GM12878 (cell line): ENCODE measurements around the gene MED25. TPM values are rescaled to one million over a fixed set of nuclear protein-coding genes. Genes with fewer than 3 reads are reported as not detected.

ENCODE experiments used
- ATAC-seq: fragments of 200-7000 bp; cut with Tn5 transposase; 3 replicates; pipeline ENCODE4 v1.9.1; 2020; ENCODE audit warnings: mild to moderate bottlenecking, moderate library complexity
- BruUV-seq: library from RNA; stranded (reverse); fragments of 400-500 nt; replicated peaks from 2 replicates; lab custom pipeline; 2021; lab: Mats Ljungman, UMichigan
- CTCF ChIA-PET: fragments of 300-600 bp; sonication (Branson Sonifier 250); formaldehyde crosslinking; extraction: SDS; loops from one replicate; lab custom pipeline; 2021; ENCODE audit warnings: inconsistent platforms; lab: Yijun Ruan, JAX
- POLR2A ChIA-PET: fragments of 350-600 bp; formaldehyde crosslinking; extraction: SDS; loops from one replicate; lab custom pipeline; 2021; ENCODE audit warnings: inconsistent platforms; lab: Charles Lee
- RAD21 ChIA-PET: fragments of 300-600 bp; sonication (Branson Sonifier 250); formaldehyde crosslinking; loops from one replicate; lab custom pipeline; 2023; ENCODE audit warnings: antibody characterized with exemption; ENCODE audit not compliant: unreplicated experiment; lab: Charles Lee
- SMC1A ChIA-PET: fragments of 300-600 bp; sonication (Branson Sonifier 250); formaldehyde crosslinking; loops from one replicate; lab custom pipeline; 2023; ENCODE audit not compliant: unreplicated experiment, uncharacterized antibody; lab: Charles Lee
- DNase-seq: peaks from one replicate; pipeline ENCODE4 v3.0.0-alpha.2; 2011; ENCODE audit warnings: low read depth, low spot score
- FAIRE-seq: peaks from 3 replicates; lab custom pipeline; 2011; peaks lifted over from hg19 to GRCh38; lab: Jason Lieb, UNC
- H2AFZ ChIP-seq: 2 replicates; pipeline ENCODE4 v1.6.0; 2011; ENCODE audit warnings: low read depth, low read length, control low read depth; ENCODE audit not compliant: control insufficient read depth
- H3K27ac ChIP-seq: 2 replicates; pipeline ENCODE4 v1.5.1; 2011; ENCODE audit warnings: control low read depth; ENCODE audit not compliant: control insufficient read depth, insufficient read depth
- H3K27me3 ChIP-seq, 2 experiments: replicated peaks in 1 of 2; 2 replicates each; pipeline versions ENCODE4 v1.6.0 to v1.6.1; 2011; ENCODE audit warnings: low read length in 1 of 2; ENCODE audit not compliant: control insufficient read depth in 2 of 2, insufficient read depth in 2 of 2
- H3K36me3 ChIP-seq, 2 experiments: 2 replicates each; pipeline ENCODE4 v1.5.1; 2011; ENCODE audit warnings: low read length in 1 of 2; ENCODE audit not compliant: control insufficient read depth in 2 of 2, insufficient read depth in 2 of 2
- H3K4me1 ChIP-seq: 2 replicates; pipeline ENCODE4 v1.6.1; 2011; ENCODE audit warnings: mild to moderate bottlenecking, low read length, moderate library complexity, mixed read lengths; ENCODE audit not compliant: control insufficient read depth, insufficient read depth
- H3K4me2 ChIP-seq: 2 replicates; pipeline ENCODE4 v1.6.0; 2011; ENCODE audit warnings: control low read depth; ENCODE audit not compliant: control insufficient read depth, insufficient read depth
- H3K4me3 ChIP-seq: fragments of 200-600 bp; sonication (generic); 2 replicates; pipeline ENCODE4 v1.5.1; 2016
- H3K79me2 ChIP-seq: 2 replicates; pipeline ENCODE4 v1.6.0; 2011; ENCODE audit warnings: low read length; ENCODE audit not compliant: control insufficient read depth, insufficient read depth
- H3K9ac ChIP-seq: 2 replicates; pipeline ENCODE4 v1.8.0; 2011; ENCODE audit warnings: low read length, control low read depth, mixed read lengths; ENCODE audit not compliant: control insufficient read depth, insufficient read depth
- H3K9me3 ChIP-seq: replicated peaks from 3 replicates; pipeline ENCODE4 v1.5.1; 2011; ENCODE audit warnings: mild to moderate bottlenecking, low read length; ENCODE audit not compliant: control insufficient read depth, insufficient read depth
- H4K20me1 ChIP-seq: 2 replicates; pipeline ENCODE4 v1.6.0; 2011; ENCODE audit not compliant: control insufficient read depth, insufficient read depth
- EED ChIP-seq: sonication (generic); IDR thresholded peaks from 2 replicates; pipeline ENCODE4 v1.6.1; 2016; ENCODE audit warnings: antibody characterized with exemption, low read depth
- HDAC6 ChIP-seq: fragments of 200-600 bp; sonication (generic); IDR thresholded peaks from one replicate; pipeline ENCODE4 v1.8.0; 2017; ENCODE audit warnings: antibody characterized with exemption; ENCODE audit not compliant: unreplicated experiment
- MYC ChIP-seq: IDR thresholded peaks from 2 replicates; pipeline ENCODE4 v1.6.1; 2011; ENCODE audit warnings: mild to moderate bottlenecking, low read length, moderate library complexity, inconsistent platforms; ENCODE audit not compliant: insufficient read depth, insufficient replicate concordance, insufficient read length, severe bottlenecking
- NFYB ChIP-seq: IDR thresholded peaks from 2 replicates; pipeline ENCODE4 v1.6.1; 2011; ENCODE audit warnings: low read depth, mild to moderate bottlenecking, low read length, improper control_type of control experiment, moderate library complexity; ENCODE audit not compliant: insufficient read depth
- PML ChIP-seq: IDR thresholded peaks from 2 replicates; pipeline ENCODE4 v1.6.1; 2012; ENCODE audit warnings: low read length, inconsistent platforms
- RBBP5 ChIP-seq: fragments of 200-600 bp; sonication (generic); conservative IDR thresholded peaks from 2 replicates; pipeline ENCODE4 v1.6.1; 2016
- SREBF1 ChIP-seq: IDR thresholded peaks from 2 replicates; pipeline ENCODE4 v1.6.1; 2012; ENCODE audit warnings: mild to moderate bottlenecking, low read length
- ZNF384 ChIP-seq: IDR thresholded peaks from 2 replicates; pipeline ENCODE4 v1.6.1; 2012; ENCODE audit warnings: low read depth, mild to moderate bottlenecking, low read length, improper control_type of control experiment, borderline replicate concordance
- WGBS: methylation state at CpG from one replicate; pipeline ENCODE4 v1.1.6; 2016; ENCODE audit warnings: low lambda C conversion rate; ENCODE audit not compliant: insufficient replicate concordance, insufficient coverage; ENCODE audit errors: missing lambda C conversion rate; 5-methylcytosine and 5-hydroxymethylcytosine counted together
- in situ Hi-C: fragments of 300-500 bp; cut with MboI; formaldehyde crosslinking; loops from 9 replicates; pipeline ENCODE4 v1.14.3; 2018; ENCODE audit warnings: mixed read lengths
- intact Hi-C: fragments of 100-400 bp; cut with micrococcal nuclease; formaldehyde crosslinking; loops from one replicate; pipeline ENCODE4 v1.14.2; 2022; ENCODE audit not compliant: unreplicated experiment
- polyA plus RNA-seq, 11 experiments: library from polyadenylated mRNA; depleted of rRNA in 4 of 11; unstranded in 6 of 11; stranded (reverse) in 5 of 11; fragments of >200 nt; fragmentation: Nextera tagmentation in 4 of 11; fragmentation: Illumina TruSeq in 1 of 11; extraction: Ambion mirVana in 4 of 11; extraction: Trizol in 1 of 11; gene quantifications; 1 replicate in 1 of 11; 2 replicates in 10 of 11; pipeline versions ENCODE4 v1.2.1 to v1.2.3, GENCODE V29; 2011 to 2016; ENCODE audit warnings: inconsistent platforms in 2 of 11, missing spikeins in 2 of 11, low read depth in 1 of 11
- total RNA-seq, 4 experiments: library from RNA; depleted of rRNA in 3 of 4; stranded (reverse); fragments of >200 nt in 3 of 4; fragmentation: Illumina TruSeq in 1 of 4; extraction: Trizol in 1 of 4; gene quantifications; 2 replicates each; pipeline versions ENCODE4 v1.2.1 to v1.2.3, GENCODE V29; 2013 to 2021
- TF ChIP-seq, protein P1 (sequence below): IDR thresholded peaks from 2 replicates; pipeline ENCODE4 v1.6.1; 2011; ENCODE audit warnings: borderline replicate concordance, low read depth, mild to moderate bottlenecking, moderate library complexity, mixed read lengths, low read length; ENCODE audit not compliant: insufficient read depth; ENCODE audit errors: extremely low read length
- TF ChIP-seq, protein P2 (sequence below): fragments of 450-650 bp; IDR thresholded peaks from 2 replicates; pipeline ENCODE4 v1.6.1; 2018; ENCODE audit warnings: mild to moderate bottlenecking, low read depth, moderate library complexity; ENCODE audit not compliant: partially characterized antibody
- TF ChIP-seq, protein P3 (sequence below): fragments of 450-650 bp; IDR thresholded peaks from 2 replicates; pipeline ENCODE4 v1.6.1; 2017; ENCODE audit warnings: mild to moderate bottlenecking, moderate library complexity
- TF ChIP-seq, protein P4 (sequence below): IDR thresholded peaks from 2 replicates; pipeline ENCODE4 v1.6.1; 2011; ENCODE audit warnings: mild to moderate bottlenecking, low read depth, low read length, moderate library complexity; ENCODE audit not compliant: insufficient replicate concordance

MED25 gene
- total and polyA plus RNA-seq, 10 of the 15 experiments (the other 5 are each of a cell fraction or from before 2014, with no cell fraction given) = 3.5 to 53.9 (median 17.1) TPM

DNA sequence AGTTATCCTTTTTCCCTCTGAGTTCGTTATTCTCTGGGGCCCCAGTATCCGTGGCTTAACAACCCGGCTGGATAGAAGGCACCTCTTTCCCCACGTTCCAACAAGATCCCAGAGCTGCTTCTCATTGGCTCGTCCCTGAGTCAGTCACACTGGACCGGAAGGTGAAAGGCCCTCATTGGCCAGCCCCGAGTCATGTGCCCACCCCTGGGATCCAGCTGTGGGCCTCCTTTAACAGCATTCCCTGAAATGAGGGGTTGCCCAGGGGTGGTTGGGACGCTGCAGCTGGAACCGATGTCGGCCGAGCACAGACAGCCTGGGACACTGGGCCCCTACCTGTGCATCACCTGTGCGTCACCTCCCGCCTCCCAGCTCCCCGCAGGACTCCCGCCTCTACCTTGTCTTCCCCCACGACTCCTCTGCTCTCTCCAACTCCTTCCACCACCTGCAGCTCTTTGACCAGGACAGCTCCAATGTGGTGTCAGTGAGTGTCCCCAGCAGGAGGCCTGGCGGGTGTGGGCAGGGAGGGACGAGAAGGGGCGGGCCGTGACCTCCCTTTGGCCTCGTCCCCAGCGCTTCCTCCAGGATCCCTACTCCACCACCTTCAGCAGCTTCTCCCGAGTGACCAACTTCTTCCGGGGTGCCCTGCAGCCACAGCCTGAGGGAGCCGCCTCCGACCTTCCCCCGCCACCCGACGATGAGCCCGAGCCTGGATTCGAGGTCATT lies 63.7 kb downstream of the MED25 start:
- DNase-seq (no peak), ATAC-seq (no peak), FAIRE-seq (no peak)
- Histone ChIP-seq H3K9ac (no peak overlapping the region), H3K4me3 (no peak overlapping the region), H4K20me1 (no peaks in the 10 kb centered on the region), H3K9me3 (no peaks in the 10 kb centered on the region; the same call in 2 of the 3 replicates), H3K36me3 (peaks cover 8 to 13% of the 10 kb centered on the region in 2 experiments), H3K79me2 (peaks cover 6% of the 10 kb centered on the region), H2AFZ (no peak overlapping the region), H3K27ac (no peak overlapping the region), H3K27me3 (no peaks in the 10 kb centered on the region), H3K4me2 (no peak overlapping the region), H3K4me1 (peaks cover 8% of the 10 kb centered on the region)
- RAD21 ChIA-PET = no interaction called here
- in situ Hi-C loops (loop anchor here (25.0 kb wide), 1 partner anchor 1245 kb away; the partner anchor contains the start of genes CA11 and DBP), intact Hi-C loops (no loop called here)
- CTCF ChIA-PET = interaction anchor here (0.6 kb wide), 1 partner anchor 191 kb away, joined by 3 read pairs; no protein-coding TSS in a partner anchor
- SMC1A ChIA-PET = interaction anchor here (1.1 kb wide), 1 partner anchor 13 kb away, joined by 3 read pairs; no protein-coding TSS in a partner anchor
- POLR2A ChIA-PET = interaction anchor here (1.0 to 1.6 kb wide), 3 partner anchors 12 to 46 kb away, joined by 3 to 5 read pairs (median 4); no protein-coding TSS in a partner anchor
- no TSS peak for BruUV-seq
- 84% methylated on average over 30 of the region's 31 CpGs for WGBS
- peak; percentile 51 for TF ChIP-seq NFYB
- TF ChIP-seq, protein P1, sequence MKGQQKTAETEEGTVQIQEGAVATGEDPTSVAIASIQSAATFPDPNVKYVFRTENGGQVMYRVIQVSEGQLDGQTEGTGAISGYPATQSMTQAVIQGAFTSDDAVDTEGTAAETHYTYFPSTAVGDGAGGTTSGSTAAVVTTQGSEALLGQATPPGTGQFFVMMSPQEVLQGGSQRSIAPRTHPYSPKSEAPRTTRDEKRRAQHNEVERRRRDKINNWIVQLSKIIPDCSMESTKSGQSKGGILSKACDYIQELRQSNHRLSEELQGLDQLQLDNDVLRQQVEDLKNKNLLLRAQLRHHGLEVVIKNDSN = peak; percentile 53
- no peak for TF ChIP-seq PML
- no peak for TF ChIP-seq RBBP5
- no peak for TF ChIP-seq EED
- no peak for TF ChIP-seq MYC
- TF ChIP-seq HDAC6 = no peak
- no peak for TF ChIP-seq ZNF384
- TF ChIP-seq, protein P2, sequence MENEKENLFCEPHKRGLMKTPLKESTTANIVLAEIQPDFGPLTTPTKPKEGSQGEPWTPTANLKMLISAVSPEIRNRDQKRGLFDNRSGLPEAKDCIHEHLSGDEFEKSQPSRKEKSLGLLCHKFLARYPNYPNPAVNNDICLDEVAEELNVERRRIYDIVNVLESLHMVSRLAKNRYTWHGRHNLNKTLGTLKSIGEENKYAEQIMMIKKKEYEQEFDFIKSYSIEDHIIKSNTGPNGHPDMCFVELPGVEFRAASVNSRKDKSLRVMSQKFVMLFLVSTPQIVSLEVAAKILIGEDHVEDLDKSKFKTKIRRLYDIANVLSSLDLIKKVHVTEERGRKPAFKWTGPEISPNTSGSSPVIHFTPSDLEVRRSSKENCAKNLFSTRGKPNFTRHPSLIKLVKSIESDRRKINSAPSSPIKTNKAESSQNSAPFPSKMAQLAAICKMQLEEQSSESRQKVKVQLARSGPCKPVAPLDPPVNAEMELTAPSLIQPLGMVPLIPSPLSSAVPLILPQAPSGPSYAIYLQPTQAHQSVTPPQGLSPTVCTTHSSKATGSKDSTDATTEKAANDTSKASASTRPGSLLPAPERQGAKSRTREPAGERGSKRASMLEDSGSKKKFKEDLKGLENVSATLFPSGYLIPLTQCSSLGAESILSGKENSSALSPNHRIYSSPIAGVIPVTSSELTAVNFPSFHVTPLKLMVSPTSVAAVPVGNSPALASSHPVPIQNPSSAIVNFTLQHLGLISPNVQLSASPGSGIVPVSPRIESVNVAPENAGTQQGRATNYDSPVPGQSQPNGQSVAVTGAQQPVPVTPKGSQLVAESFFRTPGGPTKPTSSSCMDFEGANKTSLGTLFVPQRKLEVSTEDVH = no peak
- no peak for TF ChIP-seq SREBF1
- TF ChIP-seq, protein P3, sequence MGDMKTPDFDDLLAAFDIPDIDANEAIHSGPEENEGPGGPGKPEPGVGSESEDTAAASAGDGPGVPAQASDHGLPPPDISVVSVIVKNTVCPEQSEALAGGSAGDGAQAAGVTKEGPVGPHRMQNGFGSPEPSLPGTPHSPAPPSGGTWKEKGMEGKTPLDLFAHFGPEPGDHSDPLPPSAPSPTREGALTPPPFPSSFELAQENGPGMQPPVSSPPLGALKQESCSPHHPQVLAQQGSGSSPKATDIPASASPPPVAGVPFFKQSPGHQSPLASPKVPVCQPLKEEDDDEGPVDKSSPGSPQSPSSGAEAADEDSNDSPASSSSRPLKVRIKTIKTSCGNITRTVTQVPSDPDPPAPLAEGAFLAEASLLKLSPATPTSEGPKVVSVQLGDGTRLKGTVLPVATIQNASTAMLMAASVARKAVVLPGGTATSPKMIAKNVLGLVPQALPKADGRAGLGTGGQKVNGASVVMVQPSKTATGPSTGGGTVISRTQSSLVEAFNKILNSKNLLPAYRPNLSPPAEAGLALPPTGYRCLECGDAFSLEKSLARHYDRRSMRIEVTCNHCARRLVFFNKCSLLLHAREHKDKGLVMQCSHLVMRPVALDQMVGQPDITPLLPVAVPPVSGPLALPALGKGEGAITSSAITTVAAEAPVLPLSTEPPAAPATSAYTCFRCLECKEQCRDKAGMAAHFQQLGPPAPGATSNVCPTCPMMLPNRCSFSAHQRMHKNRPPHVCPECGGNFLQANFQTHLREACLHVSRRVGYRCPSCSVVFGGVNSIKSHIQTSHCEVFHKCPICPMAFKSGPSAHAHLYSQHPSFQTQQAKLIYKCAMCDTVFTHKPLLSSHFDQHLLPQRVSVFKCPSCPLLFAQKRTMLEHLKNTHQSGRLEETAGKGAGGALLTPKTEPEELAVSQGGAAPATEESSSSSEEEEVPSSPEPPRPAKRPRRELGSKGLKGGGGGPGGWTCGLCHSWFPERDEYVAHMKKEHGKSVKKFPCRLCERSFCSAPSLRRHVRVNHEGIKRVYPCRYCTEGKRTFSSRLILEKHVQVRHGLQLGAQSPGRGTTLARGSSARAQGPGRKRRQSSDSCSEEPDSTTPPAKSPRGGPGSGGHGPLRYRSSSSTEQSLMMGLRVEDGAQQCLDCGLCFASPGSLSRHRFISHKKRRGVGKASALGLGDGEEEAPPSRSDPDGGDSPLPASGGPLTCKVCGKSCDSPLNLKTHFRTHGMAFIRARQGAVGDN = no peak
- TF ChIP-seq, protein P4, sequence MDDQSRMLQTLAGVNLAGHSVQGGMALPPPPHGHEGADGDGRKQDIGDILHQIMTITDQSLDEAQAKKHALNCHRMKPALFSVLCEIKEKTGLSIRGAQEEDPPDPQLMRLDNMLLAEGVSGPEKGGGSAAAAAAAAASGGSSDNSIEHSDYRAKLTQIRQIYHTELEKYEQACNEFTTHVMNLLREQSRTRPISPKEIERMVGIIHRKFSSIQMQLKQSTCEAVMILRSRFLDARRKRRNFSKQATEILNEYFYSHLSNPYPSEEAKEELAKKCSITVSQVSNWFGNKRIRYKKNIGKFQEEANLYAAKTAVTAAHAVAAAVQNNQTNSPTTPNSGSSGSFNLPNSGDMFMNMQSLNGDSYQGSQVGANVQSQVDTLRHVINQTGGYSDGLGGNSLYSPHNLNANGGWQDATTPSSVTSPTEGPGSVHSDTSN = peak; percentile 87
